HepG2 (cell line): ENCODE measurements around the gene SLIT3. TPM values are rescaled to one million over a fixed set of nuclear protein-coding genes. Genes with fewer than 3 reads are reported as not detected.

Experiments
- ATAC-seq: fragments of 200-7000 bp; cut with Tn5 transposase; 3 replicates; pipeline ENCODE4 v1.9.1; 2020; ENCODE audit warnings: mild to moderate bottlenecking, moderate library complexity
- BruUV-seq: library from RNA; stranded (reverse); fragments of 400-500 nt; replicated peaks from 2 replicates; lab custom pipeline; 2021; lab: Mats Ljungman, UMichigan
- CTCF ChIA-PET: fragments of 300-600 bp; formaldehyde crosslinking; extraction: SDS; loops from one replicate; lab custom pipeline; 2021; ENCODE audit warnings: low total read pairs, inconsistent platforms, low intra/inter-chr PET ratio; lab: Yijun Ruan, JAX
- POLR2A ChIA-PET: fragments of 350-600 bp; sonication (Branson Sonifier 250); formaldehyde crosslinking; loops from one replicate; lab custom pipeline; 2020; ENCODE audit warnings: antibody characterized with exemption, inconsistent platforms; lab: Yijun Ruan, JAX
- DNase-seq: peaks from one replicate; pipeline ENCODE4 v3.0.0-alpha.2; 2015; ENCODE audit warnings: low spot score
- FAIRE-seq: peaks from 3 replicates; lab custom pipeline; 2011; peaks lifted over from hg19 to GRCh38; lab: Jason Lieb, UNC
- H2AFZ ChIP-seq: one replicate; pipeline ENCODE4 v1.6.1; 2011; ENCODE audit warnings: low read length, inconsistent platforms
- H3K27ac ChIP-seq: fragments of 300-600 bp; 3 replicates; pipeline ENCODE4 v1.8.0; 2011; ENCODE audit warnings: mixed run types, mild to moderate bottlenecking, mixed read lengths, low read length, inconsistent platforms; ENCODE audit not compliant: insufficient read depth; ENCODE audit errors: extremely low read length
- H3K27me3 ChIP-seq, 2 experiments: fragments of 200-600 bp in 1 of 2; 2 replicates in 1 of 2; 3 replicates in 1 of 2; pipeline versions ENCODE4 v1.6.0 to v1.8.0; 2011; ENCODE audit warnings: low read length in 2 of 2, mild to moderate bottlenecking in 2 of 2, moderate library complexity in 2 of 2, inconsistent platforms in 1 of 2; ENCODE audit not compliant: insufficient read depth in 2 of 2, control insufficient read depth in 1 of 2
- H3K36me3 ChIP-seq, 2 experiments: fragments of 200-600 bp in 1 of 2; replicated peaks in 1 of 2; 2 replicates in 1 of 2; 3 replicates in 1 of 2; pipeline versions ENCODE4 v1.5.1 to v1.8.0; 2011; ENCODE audit warnings: low read length in 2 of 2, inconsistent platforms in 1 of 2; ENCODE audit not compliant: insufficient read depth in 2 of 2, control insufficient read depth in 1 of 2
- H3K4me1 ChIP-seq: 2 replicates; pipeline ENCODE4 v1.5.1; 2012; ENCODE audit warnings: low read length, inconsistent platforms; ENCODE audit not compliant: insufficient read depth
- H3K4me2 ChIP-seq: 2 replicates; pipeline ENCODE4 v1.6.0; 2011; ENCODE audit warnings: low read depth, low read length, inconsistent platforms
- H3K4me3 ChIP-seq, 3 experiments: fragments of 200-600 bp in 1 of 3; sonication (generic), shearing (Covaris generic) in 1 of 3; replicated peaks in 1 of 3; 2 replicates each; pipeline ENCODE4 v1.5.1; 2011 to 2016; ENCODE audit warnings: low read length in 3 of 3, inconsistent platforms in 2 of 3, low read depth in 2 of 3, mild to moderate bottlenecking in 2 of 3, control low read depth in 1 of 3, mixed read lengths in 1 of 3; ENCODE audit not compliant: insufficient read depth in 1 of 3
- H3K79me2 ChIP-seq: one replicate; pipeline ENCODE4 v1.6.1; 2011; ENCODE audit warnings: low read length, inconsistent platforms; ENCODE audit not compliant: insufficient read depth
- H3K9ac ChIP-seq: 2 replicates; pipeline ENCODE4 v1.6.0; 2011; ENCODE audit warnings: mild to moderate bottlenecking, low read depth, low read length, inconsistent platforms; ENCODE audit not compliant: insufficient read depth
- H3K9me3 ChIP-seq: 2 replicates; pipeline ENCODE4 v1.5.1; 2012; ENCODE audit warnings: mild to moderate bottlenecking, low read length
- H4K20me1 ChIP-seq: 2 replicates; pipeline ENCODE4 v1.6.0; 2011; ENCODE audit warnings: inconsistent platforms, mild to moderate bottlenecking, low read length, moderate library complexity; ENCODE audit not compliant: insufficient read depth
- CENPBD1 ChIP-seq: sonication (generic); formaldehyde crosslinking; IDR thresholded peaks from 2 replicates; pipeline ENCODE4 v1.8.0; 2022; ENCODE audit warnings: missing genetic modification reagents, low read depth, mild to moderate bottlenecking, borderline replicate concordance
- EEA1 ChIP-seq: sonication (generic); formaldehyde crosslinking; IDR thresholded peaks from 2 replicates; pipeline ENCODE4 v1.5.1; 2020; ENCODE audit warnings: mild to moderate bottlenecking, missing genetic modification reagents, borderline replicate concordance
- GATAD1 ChIP-seq: IDR thresholded peaks from 2 replicates; pipeline ENCODE4 v1.6.1; 2016; ENCODE audit warnings: missing genetic modification reagents, missing compliant biosample characterization
- HMGXB4 ChIP-seq, 2 experiments: sonication (generic) in 1 of 2; formaldehyde crosslinking in 1 of 2; IDR thresholded peaks; 2 replicates each; pipeline versions ENCODE4 v1.4.0 to v1.6.1; 2018 to 2020; ENCODE audit warnings: missing genetic modification reagents in 2 of 2, borderline replicate concordance in 1 of 2, low read depth in 1 of 2, mild to moderate bottlenecking in 1 of 2, missing biosample characterization in 1 of 2
- HOXA9 ChIP-seq: sonication (generic); formaldehyde crosslinking; IDR thresholded peaks from 2 replicates; pipeline ENCODE4 v1.8.1; 2022; ENCODE audit warnings: missing genetic modification reagents, mild to moderate bottlenecking, moderate library complexity, borderline replicate concordance
- KDM3A ChIP-seq: IDR thresholded peaks from 2 replicates; pipeline ENCODE4 v1.6.1; 2018; ENCODE audit warnings: low read depth, missing compliant biosample characterization
- MBD4 ChIP-seq: IDR thresholded peaks from 2 replicates; pipeline ENCODE4 v1.6.1; 2012; ENCODE audit warnings: low read length, inconsistent platforms, borderline replicate concordance
- NFE2L2 ChIP-seq: fragments of 150-350 bp; IDR thresholded peaks from 2 replicates; pipeline ENCODE4 v1.6.1; 2014; ENCODE audit warnings: low read length
- NR3C1 ChIP-seq: sonication (generic); formaldehyde crosslinking; IDR thresholded peaks from 2 replicates; pipeline ENCODE4 v1.4.0; 2020; ENCODE audit warnings: missing genetic modification reagents
- REPIN1 ChIP-seq: sonication (generic); formaldehyde crosslinking; IDR thresholded peaks from 2 replicates; pipeline ENCODE4 v1.8.0; 2022; ENCODE audit warnings: missing genetic modification reagents, low read depth, mild to moderate bottlenecking, borderline replicate concordance
- TBL1XR1 ChIP-seq: fragments of 150-350 bp; IDR thresholded peaks from 2 replicates; pipeline ENCODE4 v1.6.1; 2014; ENCODE audit warnings: borderline replicate concordance, low read length; ENCODE audit not compliant: partially characterized antibody
- ZKSCAN1 ChIP-seq: fragments of 150-350 bp; IDR thresholded peaks from 2 replicates; pipeline ENCODE4 v1.6.1; 2014; ENCODE audit warnings: low read length
- ZNF34 ChIP-seq: sonication (generic); formaldehyde crosslinking; IDR thresholded peaks from 2 replicates; pipeline ENCODE4 v1.4.0; 2020; ENCODE audit warnings: mild to moderate bottlenecking, missing genetic modification reagents, borderline replicate concordance
- ZNF431 ChIP-seq: sonication (generic); formaldehyde crosslinking; IDR thresholded peaks from 2 replicates; pipeline ENCODE4 v1.9.0; 2022; ENCODE audit warnings: missing genetic modification reagents, low read depth, mild to moderate bottlenecking, borderline replicate concordance
- ZNF619 ChIP-seq: sonication (generic); formaldehyde crosslinking; IDR thresholded peaks from 2 replicates; pipeline ENCODE4 v1.4.0; 2020; ENCODE audit warnings: mild to moderate bottlenecking, missing genetic modification reagents
- ZNF687 ChIP-seq: sonication (generic); formaldehyde crosslinking; IDR thresholded peaks from 2 replicates; pipeline ENCODE4 v1.5.1; 2020; ENCODE audit warnings: mild to moderate bottlenecking, missing genetic modification reagents, moderate library complexity
- ZNF782 ChIP-seq: sonication (generic); formaldehyde crosslinking; IDR thresholded peaks from 2 replicates; pipeline ENCODE4 v1.4.0; 2020; ENCODE audit warnings: missing genetic modification reagents, mild to moderate bottlenecking, borderline replicate concordance
- ZSCAN12 ChIP-seq: sonication (generic); formaldehyde crosslinking; IDR thresholded peaks from 2 replicates; pipeline ENCODE4 v1.9.0; 2021; ENCODE audit warnings: mild to moderate bottlenecking, missing genetic modification reagents
- WGBS: methylation state at CpG from one replicate; pipeline ENCODE4 v1.1.6; 2017; ENCODE audit warnings: low lambda C conversion rate; 5-methylcytosine and 5-hydroxymethylcytosine counted together
- in situ Hi-C: cut with HindIII; loops from 2 replicates; pipeline ENCODE4 v1.10.0; 2017; ENCODE audit warnings: low pct_unique_long_range_greater_than_20kb; ENCODE audit not compliant: extremely low pct_ligation_motif_present
- intact Hi-C: fragments of 100-400 bp; cut with micrococcal nuclease; formaldehyde crosslinking; loops from one replicate; pipeline ENCODE4 v1.10.0; 2022; ENCODE audit not compliant: unreplicated experiment
- polyA plus RNA-seq, 8 experiments: library from polyadenylated mRNA; depleted of rRNA in 3 of 8; stranded (reverse) in 7 of 8; unstranded in 1 of 8; fragments of >200 nt; fragmentation: Illumina TruSeq in 4 of 8; extraction: Trizol in 4 of 8; gene quantifications; 2 replicates each; pipeline versions ENCODE4 v1.2.1 to v1.2.3, GENCODE V29; 2011 to 2016; ENCODE audit warnings: low read depth in 4 of 8, missing spikeins in 1 of 8, mixed read lengths in 1 of 8; ENCODE audit not compliant: insufficient read depth in 1 of 8
- total RNA-seq, 5 experiments: library from RNA; depleted of rRNA; stranded (reverse); fragments of >200 nt; fragmentation: Illumina TruSeq; extraction: Trizol; gene quantifications; 2 replicates each; pipeline ENCODE4 v1.2.3, GENCODE V29; 2016; ENCODE audit warnings: low read depth in 1 of 5

The SLIT3 gene
- total and polyA plus RNA-seq, 2 of the 13 experiments (the other 11 are each of a cell fraction or from before 2014, with no cell fraction given): not detected

GRCh38 chr5:169164481-169164925 is 136.4 kb downstream of the SLIT3 start:
- WGBS: 24% methylated on average over 5 of the region's 6 CpGs
- Histone ChIP-seq H3K79me2 (no peaks in the 10 kb centered on the region), H3K36me3 (no peaks in the 10 kb centered on the region), H4K20me1 (no peaks in the 10 kb centered on the region), H3K27me3 (no peaks in the 10 kb centered on the region; a peak in 2 of 5 replicates), H3K9ac (no peak overlapping the region), H3K9me3 (no peaks in the 10 kb centered on the region), H3K4me2 (no peak overlapping the region), H3K4me3 (no peak overlapping the region), H2AFZ (no peak overlapping the region), H3K4me1 (no peaks in the 10 kb centered on the region), H3K27ac (no peak overlapping the region)
- no peak for FAIRE-seq
- in situ Hi-C loops: no loop called here
- intact Hi-C loops: no loop called here
- TF ChIP-seq KDM3A (no peak), ZNF782 (CRISPR knock-in tag) (no peak), ZNF431 (CRISPR knock-in tag) (no peak), ZSCAN12 (CRISPR knock-in tag) (no peak), TBL1XR1 (no peak), NFE2L2 (no peak), CENPBD1 (no peak), ZNF687 (CRISPR knock-in tag) (no peak), NR3C1 (CRISPR knock-in tag) (no peak), ZNF619 (CRISPR knock-in tag) (no peak), HOXA9 (CRISPR knock-in tag) (no peak), MBD4 (no peak), ZKSCAN1 (no peak), HMGXB4 (CRISPR knock-in tag; IDR thresholded peaks at IDR 0.05; ENCODE audit: borderline replicate concordance in 1 of 2, low read depth in 1 of 2) (no peak), ZNF34 (CRISPR knock-in tag) (no peak), REPIN1 (no peak), GATAD1 (no peak), EEA1 (CRISPR knock-in tag) (no peak)
- no TSS peak for BruUV-seq
- DNase-seq: no peak
- no peak for ATAC-seq
- ChIA-PET POLR2A (no interaction called here), CTCF (no interaction called here)
